GM13976 (cell line): ENCODE results near the gene FGF2.

Source experiments
- DNase-seq: peaks from one replicate; pipeline ENCODE4 v3.0.0; 2012; ENCODE audit warnings: low spot score
- CTCF ChIP-seq: IDR thresholded peaks from 2 replicates; pipeline ENCODE4 v1.5.1; 2012; ENCODE audit warnings: borderline replicate concordance, mild to moderate bottlenecking; ENCODE audit not compliant: insufficient read depth; ENCODE audit errors: extremely low read depth, missing control alignments, control extremely low read depth
- in situ Hi-C: fragments of 300-500 bp; cut with MboI; formaldehyde crosslinking; loops from one replicate; pipeline ENCODE4 v1.12.0; 2022; ENCODE audit warnings: low sequenced_read_pairs, mixed read lengths, inconsistent platforms; ENCODE audit not compliant: unreplicated experiment

The FGF2 gene

GRCh38 chr4:122875949-122876348 lies 49.3 kb downstream of the FGF2 start:
- TF ChIP-seq CTCF, result no peak
- in situ Hi-C loops, result no loop called here
- no peak for DNase-seq

- no peak for DNase-seq
- no peak for TF ChIP-seq CTCF
- in situ Hi-C loops, result no loop called here
Observed at GRCh38 chr4:122876456-122876855, 49.8 kb downstream of the FGF2 start.

DNA sequence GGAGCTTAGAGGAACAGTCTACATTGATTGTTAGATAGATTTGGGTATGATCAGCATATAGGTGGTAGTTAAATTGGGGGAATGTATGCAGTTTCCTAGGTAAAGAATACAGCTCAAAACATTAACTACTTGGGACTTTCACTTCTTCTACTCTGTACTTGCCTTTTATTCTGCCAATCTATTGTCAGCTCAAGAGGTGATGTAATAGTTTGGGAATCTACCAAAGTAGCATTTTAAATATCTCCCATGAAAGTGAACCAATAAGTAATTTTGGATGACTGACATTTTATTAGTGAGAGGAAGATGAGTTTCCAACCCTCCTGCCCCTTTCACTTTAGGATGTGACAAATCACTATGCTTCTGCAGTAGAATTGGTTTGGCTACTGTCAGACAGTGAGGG lies 52.4 kb downstream of the FGF2 start:
- in situ Hi-C loops, result no loop called here
- TF ChIP-seq CTCF, result no peak
- peak; percentile 13 for DNase-seq

DNA sequence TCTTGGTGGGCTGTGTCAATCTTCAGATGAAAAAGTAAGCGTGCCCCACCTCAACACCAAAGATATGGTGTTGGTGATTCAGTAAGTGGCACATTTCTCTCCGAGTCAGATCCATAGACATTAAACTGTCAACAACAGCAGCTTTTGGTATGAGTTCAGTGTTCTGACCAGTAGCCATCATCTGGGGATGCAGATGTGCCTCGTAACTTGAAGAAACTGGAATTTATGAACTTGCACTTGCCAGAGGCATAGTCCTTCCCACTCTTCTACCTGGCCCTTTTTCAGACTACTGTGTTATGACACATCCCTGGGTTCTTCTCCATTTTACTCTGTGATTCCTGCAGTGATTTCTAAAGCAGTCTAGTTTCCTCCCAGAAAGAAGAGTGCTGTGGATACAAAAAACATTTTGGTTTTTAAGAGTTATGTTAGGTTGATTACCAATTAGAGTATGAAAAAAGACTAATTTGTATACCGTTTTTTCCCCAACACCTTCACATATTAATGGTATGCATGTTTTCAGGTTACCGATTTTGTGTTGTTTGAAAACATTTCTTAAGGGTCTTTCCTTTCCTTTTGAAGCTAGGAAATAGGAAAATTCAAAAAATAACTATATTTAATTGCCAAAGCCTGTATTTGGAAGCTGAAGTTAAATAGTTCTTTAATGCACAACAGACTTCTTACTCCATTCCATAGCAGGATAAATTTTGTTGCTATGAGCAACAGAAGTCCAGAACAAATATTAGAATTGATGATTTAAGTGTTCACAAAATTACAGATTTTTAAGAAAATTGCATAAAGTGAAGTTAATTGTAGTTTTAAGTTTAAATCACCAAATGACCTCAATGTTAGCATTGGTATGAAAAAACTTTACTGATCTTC lies 56.5 kb downstream of the FGF2 start:
- no peak for DNase-seq
- TF ChIP-seq CTCF, result no peak
- in situ Hi-C loops, result no loop called here

GRCh38 chr4:122884499-122884898 lies 57.9 kb downstream of the FGF2 start:
- DNase-seq, result no peak
- TF ChIP-seq CTCF, result no peak
- in situ Hi-C loops, result no loop called here

- in situ Hi-C loops, result no loop called here
- no peak for TF ChIP-seq CTCF
- DNase-seq, result no peak
Observed at GRCh38 chr4:122889726-122890125, 63.1 kb downstream of the FGF2 start.
